ENCODE measurements around the gene KIF5A.

Gene KIF5A

DNA sequence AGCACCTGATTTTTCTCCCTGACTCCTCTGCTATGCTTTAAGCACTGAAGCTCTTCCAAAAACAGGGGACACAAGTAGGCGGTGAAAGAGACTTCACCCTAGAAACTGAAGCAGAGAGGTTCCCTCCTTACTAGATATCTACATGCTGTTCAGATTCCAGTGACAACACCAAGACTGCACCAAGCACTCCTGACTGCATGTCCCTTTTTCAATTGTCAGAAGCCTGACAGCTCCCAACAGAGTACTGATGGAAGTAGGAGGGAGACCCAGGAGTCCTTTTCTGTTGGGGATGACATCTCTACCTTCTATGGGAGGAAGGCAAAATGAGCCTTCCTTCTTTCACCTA is 13.3 kb upstream of the KIF5A start:
- no peak overlapping the region for H3K4me3 ChIP-seq (ENCODE audit: control insufficient read depth, low read depth, low read length)

GRCh38 chr12:57539134-57539768 is 10.6 kb upstream of the KIF5A start:
- no peak overlapping the region for H3K4me3 ChIP-seq (ENCODE audit: control insufficient read depth, low read depth, low read length)
- no peak for DNase-seq (ENCODE audit: low read depth)
- TF ChIP-seq, protein P1, sequence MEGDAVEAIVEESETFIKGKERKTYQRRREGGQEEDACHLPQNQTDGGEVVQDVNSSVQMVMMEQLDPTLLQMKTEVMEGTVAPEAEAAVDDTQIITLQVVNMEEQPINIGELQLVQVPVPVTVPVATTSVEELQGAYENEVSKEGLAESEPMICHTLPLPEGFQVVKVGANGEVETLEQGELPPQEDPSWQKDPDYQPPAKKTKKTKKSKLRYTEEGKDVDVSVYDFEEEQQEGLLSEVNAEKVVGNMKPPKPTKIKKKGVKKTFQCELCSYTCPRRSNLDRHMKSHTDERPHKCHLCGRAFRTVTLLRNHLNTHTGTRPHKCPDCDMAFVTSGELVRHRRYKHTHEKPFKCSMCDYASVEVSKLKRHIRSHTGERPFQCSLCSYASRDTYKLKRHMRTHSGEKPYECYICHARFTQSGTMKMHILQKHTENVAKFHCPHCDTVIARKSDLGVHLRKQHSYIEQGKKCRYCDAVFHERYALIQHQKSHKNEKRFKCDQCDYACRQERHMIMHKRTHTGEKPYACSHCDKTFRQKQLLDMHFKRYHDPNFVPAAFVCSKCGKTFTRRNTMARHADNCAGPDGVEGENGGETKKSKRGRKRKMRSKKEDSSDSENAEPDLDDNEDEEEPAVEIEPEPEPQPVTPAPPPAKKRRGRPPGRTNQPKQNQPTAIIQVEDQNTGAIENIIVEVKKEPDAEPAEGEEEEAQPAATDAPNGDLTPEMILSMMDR (conservative IDR thresholded peaks at IDR 0.05; ENCODE audit: control insufficient read depth, insufficient read depth, low read depth, low read length): no peak

More for the DNA sequence above, 13.3 kb upstream of the KIF5A start:
- TF ChIP-seq, protein P1 (conservative IDR thresholded peaks at IDR 0.05; ENCODE audit: control insufficient read depth, insufficient read depth, low read depth, low read length): no peak
- no peak for DNase-seq (ENCODE audit: low read depth)

- no peak overlapping the region for H3K4me3 ChIP-seq (ENCODE audit: control insufficient read depth, low read depth, low read length)
- TF ChIP-seq, protein P1 (conservative IDR thresholded peaks at IDR 0.05; ENCODE audit: control insufficient read depth, insufficient read depth, low read depth, low read length): no peak
- no peak for DNase-seq (ENCODE audit: low read depth)
Measured at GRCh38 chr12:57541001-57541400, 8.8 kb upstream of the KIF5A start.

DNA sequence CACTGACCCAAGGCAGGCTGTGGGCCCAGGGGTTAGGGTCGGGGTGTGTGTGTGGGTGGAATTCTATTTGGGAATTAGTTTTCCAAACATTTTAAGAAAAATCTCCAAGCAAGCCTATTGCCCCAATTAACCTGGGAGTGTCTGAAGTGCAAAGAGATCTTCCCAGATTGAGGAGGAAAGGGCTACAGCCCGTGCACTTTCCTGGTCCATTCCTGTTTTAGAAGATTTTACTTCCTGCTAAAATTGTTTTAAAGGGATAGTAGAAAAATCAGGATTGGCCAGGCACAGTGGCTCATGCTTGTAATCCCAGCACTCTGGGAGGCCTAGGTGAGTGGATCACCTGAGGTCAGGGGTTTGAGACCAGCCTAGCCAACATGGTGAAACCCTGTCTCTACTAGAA is 8.1 kb upstream of the KIF5A start:
- no peak for DNase-seq (ENCODE audit: low read depth)
- H3K4me3 ChIP-seq (ENCODE audit: control insufficient read depth, low read depth, low read length): no peak overlapping the region
- TF ChIP-seq, protein P1 (conservative IDR thresholded peaks at IDR 0.05; ENCODE audit: control insufficient read depth, insufficient read depth, low read depth, low read length): no peak

DNA sequence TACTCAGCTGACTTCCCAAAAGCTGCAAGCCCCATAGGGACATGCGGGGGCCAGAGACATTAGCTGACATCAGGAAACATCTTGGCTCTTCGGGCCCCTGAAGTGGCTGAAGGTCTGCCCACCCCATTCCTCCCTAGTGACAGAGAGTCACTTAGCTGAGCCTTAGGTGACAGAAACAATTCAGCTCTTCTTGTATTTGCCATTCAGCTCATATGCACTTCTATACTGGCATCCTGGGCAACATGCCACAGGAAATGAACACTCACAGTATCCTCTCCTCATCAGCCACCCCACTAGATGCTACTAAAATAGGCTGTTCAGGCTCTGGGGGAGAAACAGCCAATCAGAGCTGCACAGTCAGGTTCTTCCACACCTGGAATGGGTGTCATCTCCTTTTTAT is 6.3 kb upstream of the KIF5A start:
- H3K4me3 ChIP-seq (ENCODE audit: control insufficient read depth, low read depth, low read length): no peak overlapping the region
- DNase-seq (ENCODE audit: low read depth): no peak

GRCh38 chr12:57545809-57546437 is 3.9 kb upstream of the KIF5A start:
- TF ChIP-seq, protein P1 (conservative IDR thresholded peaks at IDR 0.05; ENCODE audit: control insufficient read depth, insufficient read depth, low read depth, low read length): no peak
- H3K4me3 ChIP-seq (ENCODE audit: control insufficient read depth, low read depth, low read length): peak overlapping the region; percentile 73
- no peak for DNase-seq (ENCODE audit: low read depth)

More for the DNA sequence above, 6.3 kb upstream of the KIF5A start:
- TF ChIP-seq, protein P1 (conservative IDR thresholded peaks at IDR 0.05; ENCODE audit: control insufficient read depth, insufficient read depth, low read depth, low read length): no peak

Data from fibroblast of mammary gland (primary cell).